VCaP (cell line): ENCODE results near the gene AFP.

ENCODE experiments used
- H3K27ac ChIP-seq: fragments of 450-650 bp; 2 replicates; pipeline ENCODE4 v1.5.1; 2017
- TF ChIP-seq, protein P1 (sequence below): fragments of 450-650 bp; conservative IDR thresholded peaks from 2 replicates; pipeline ENCODE4 v1.5.1; 2017; ENCODE audit warnings: mild to moderate bottlenecking, moderate library complexity

Gene AFP

DNA sequence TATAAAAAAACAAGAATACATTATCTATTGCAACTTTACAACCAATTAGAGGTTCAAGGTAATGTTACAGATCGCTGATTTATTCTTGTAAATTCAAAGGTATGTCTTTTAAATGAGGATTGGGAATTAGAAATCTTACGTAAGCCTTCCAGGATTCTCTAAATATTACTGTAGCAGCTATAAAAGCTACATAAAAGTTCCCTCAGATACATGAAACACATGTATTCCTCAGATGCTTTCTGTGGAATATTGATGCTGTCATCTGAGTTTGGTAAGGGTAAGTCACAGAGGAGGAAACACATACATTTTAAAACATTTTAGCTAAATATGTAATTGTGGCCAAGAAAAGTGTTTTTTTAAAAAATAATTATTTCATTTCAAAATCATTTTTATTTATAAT is 3.4 kb downstream of the AFP start:
- peak overlapping the region; percentile 93; the same call in 1 of the 2 replicates for H3K27ac ChIP-seq
- TF ChIP-seq, protein P1, sequence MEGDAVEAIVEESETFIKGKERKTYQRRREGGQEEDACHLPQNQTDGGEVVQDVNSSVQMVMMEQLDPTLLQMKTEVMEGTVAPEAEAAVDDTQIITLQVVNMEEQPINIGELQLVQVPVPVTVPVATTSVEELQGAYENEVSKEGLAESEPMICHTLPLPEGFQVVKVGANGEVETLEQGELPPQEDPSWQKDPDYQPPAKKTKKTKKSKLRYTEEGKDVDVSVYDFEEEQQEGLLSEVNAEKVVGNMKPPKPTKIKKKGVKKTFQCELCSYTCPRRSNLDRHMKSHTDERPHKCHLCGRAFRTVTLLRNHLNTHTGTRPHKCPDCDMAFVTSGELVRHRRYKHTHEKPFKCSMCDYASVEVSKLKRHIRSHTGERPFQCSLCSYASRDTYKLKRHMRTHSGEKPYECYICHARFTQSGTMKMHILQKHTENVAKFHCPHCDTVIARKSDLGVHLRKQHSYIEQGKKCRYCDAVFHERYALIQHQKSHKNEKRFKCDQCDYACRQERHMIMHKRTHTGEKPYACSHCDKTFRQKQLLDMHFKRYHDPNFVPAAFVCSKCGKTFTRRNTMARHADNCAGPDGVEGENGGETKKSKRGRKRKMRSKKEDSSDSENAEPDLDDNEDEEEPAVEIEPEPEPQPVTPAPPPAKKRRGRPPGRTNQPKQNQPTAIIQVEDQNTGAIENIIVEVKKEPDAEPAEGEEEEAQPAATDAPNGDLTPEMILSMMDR: no peak

DNA sequence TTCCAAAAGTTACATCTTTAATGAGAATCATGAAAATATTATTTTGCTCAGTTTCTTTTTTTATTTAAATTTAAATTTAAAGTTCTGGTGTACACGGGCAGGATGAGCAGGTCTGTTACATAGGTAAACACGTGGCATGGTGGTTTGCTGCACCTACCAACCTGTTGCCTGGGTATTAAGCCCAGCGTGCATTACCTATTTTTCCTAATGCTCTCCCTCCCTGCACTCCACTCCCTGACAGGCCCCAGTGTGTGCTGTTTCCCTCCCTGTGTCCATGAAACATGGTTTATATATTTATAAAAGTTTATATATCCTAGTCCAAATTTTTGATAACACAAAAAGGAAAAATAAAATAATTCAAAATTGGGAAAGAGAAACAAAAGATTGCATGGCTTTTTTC is 4.0 kb downstream of the AFP start:
- peak overlapping the region; percentile 93 for H3K27ac ChIP-seq

DNA sequence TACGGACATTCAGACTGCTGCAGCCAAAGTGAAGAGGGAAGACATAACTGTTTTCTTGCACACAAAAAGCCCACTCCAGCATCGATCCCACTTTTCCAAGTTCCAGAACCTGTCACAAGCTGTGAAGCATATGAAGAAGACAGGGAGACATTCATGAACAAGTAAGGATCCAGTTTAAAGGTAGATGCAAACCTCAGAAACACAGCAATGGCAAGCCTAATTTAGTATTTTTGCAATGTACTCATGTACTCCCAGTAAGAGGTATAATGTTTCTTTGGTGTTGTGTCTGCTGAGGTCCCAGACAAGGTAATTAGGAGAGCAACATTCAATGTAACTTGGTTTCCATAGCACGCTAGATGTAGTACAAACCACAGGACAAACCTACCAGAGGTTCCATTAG is 4.6 kb downstream of the AFP start:
- TF ChIP-seq, protein P1: no peak
- H3K27ac ChIP-seq: peak overlapping the region; percentile 93

More for the DNA sequence above, 4.0 kb downstream of the AFP start:
- TF ChIP-seq, protein P1: no peak

DNA sequence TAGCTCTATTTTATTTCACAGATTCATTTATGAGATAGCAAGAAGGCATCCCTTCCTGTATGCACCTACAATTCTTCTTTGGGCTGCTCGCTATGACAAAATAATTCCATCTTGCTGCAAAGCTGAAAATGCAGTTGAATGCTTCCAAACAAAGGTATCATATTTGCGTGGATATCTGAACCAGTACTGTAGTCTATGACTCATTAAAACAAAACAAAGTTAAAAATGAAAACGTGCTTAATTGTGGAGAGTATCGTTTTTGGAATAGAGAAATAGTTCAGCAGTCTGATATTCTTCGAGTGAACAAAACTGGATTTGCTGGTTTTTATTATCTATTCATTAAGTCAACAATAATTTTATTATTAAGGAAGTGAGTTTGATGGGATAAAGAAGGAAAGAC is 6.3 kb downstream of the AFP start:
- peak overlapping the region; percentile 93 for H3K27ac ChIP-seq

DNA sequence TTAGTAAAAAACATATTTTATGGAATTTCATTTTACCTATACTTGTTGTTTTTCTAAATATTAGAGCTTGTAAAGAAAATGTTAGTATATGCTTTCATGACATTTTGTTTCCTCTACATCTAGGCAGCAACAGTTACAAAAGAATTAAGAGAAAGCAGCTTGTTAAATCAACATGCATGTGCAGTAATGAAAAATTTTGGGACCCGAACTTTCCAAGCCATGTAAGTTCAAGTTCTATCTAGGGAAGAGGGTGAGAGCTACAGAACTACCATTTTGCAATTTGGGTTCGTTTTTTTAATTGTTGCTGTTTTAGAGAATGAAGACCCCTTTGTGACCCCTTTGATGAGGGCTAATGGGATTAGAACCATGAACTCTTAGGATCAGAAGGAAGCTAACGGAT is 7.2 kb downstream of the AFP start:
- H3K27ac ChIP-seq: peak overlapping the region; percentile 93
- TF ChIP-seq, protein P1: no peak

More for the DNA sequence above, 6.3 kb downstream of the AFP start:
- TF ChIP-seq, protein P1: no peak

DNA sequence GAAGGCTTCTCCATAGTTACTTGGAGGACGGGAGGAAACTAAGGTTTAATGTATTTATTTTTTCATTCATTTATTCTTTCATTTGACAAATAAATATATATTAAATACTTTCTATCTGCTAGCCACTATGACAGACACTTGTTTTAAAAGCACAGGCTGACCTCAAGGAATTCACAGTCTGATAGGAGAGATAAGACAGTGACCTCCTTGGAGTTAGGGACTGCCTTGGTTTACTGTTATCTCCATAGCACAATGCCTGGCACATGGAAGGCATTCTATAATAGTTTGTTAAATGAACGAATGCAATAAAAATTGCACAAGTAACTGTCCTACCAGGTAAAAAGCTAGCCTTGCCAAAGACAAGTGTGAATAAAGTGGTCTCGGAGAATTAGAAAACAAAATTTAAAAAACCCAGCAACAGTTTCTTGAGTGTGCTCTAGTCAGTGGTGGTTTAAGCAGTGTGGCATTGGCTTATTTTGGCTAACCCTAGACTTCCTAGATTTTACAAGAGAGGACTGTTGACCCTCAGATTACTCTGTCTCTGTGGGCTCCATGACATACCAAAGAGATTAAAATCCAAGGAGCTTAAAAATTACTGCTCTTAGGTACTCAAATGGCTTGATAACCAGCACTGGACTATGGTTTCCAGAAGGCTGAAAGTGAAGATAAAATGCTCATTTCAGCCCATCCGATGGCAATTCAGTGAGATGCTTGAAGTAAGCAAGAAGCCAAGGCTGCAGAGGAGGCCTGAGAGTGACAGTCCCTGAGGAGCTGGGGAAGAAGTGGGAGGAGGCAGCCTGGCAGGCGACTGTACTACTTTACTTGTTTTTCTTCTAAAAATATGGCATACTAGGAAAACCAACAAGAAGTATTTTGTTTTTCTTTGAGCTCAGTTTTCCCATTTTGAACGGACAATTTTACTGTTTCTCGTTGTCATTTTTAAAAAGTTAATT is 9.6 kb downstream of the AFP start:
- TF ChIP-seq, protein P1: 0 out of 2 replicates have a peak, but pooled peaks have one; percentile 65
- peak overlapping the region; percentile 93 for H3K27ac ChIP-seq

DNA sequence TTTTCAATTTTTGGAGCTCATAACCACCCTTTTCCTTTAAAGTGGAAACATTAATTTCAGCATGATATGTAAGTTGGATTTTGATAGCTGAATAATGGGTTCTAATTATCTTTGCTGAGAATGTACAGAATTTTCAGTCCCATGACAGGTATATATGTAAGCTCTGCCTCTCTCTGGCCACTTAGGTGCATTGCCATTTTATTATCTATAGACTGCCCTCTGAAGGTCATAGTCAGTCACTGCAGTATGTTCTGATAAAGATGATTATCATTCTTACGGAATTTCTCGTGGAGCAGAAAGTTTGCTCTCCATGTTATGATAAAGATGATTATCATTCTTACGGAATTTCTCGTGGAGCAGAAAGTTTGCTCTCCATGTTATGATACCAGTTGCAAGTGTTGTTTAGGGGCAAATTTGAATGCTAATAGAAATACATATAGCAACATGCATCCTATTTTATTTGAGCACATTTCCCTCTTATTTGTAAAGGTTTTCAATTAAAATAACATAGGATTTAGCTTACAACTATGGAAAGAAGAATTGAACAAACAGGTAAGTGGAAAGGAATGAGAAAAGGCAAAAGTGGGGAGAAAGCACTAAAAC is 10.4 kb downstream of the AFP start:
- H3K27ac ChIP-seq: peak overlapping the region; percentile 93
- TF ChIP-seq, protein P1: peak; percentile 99
